ENCODE results near the gene STMND1. TPM values are rescaled to one million over a fixed set of nuclear protein-coding genes. Genes with fewer than 3 reads are reported as not detected.

STMND1 gene
- total and polyA plus RNA-seq, 2 of the 4 experiments (the other 2 are of a cell fraction): not detected

DNA sequence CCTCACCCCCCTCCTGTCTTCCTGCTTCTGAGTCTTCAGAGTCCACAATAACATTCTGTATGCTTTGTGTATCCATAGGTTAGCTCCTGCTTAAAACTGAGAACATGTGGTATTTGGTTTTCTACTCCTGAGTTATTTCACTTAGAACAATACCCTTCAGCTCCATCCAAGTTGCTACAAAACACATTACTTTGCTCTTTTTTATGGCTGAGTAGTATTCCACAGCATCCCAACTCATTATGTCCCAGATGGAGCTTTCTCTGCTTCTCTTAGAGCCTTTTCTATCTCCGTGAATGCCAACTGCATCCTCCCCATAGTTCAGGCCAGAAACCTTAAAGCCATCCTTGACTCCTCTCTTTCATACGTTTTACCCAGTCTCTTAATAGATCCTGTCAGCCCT, 55.8 kb downstream of the STMND1 start:
- no peak for TF ChIP-seq RAD21 (IDR thresholded peaks at IDR 0.05; ENCODE audit: low read length)
- TF ChIP-seq FOS (IDR thresholded peaks at IDR 0.05; ENCODE audit: low read depth, low read length): no peak
- TF ChIP-seq NFE2L2 (IDR thresholded peaks at IDR 0.05; ENCODE audit: low read depth, low read length): no peak
- no peak for TF ChIP-seq MXI1 (IDR thresholded peaks at IDR 0.05; ENCODE audit: borderline replicate concordance, low read depth, low read length)
- TF ChIP-seq, protein P1, sequence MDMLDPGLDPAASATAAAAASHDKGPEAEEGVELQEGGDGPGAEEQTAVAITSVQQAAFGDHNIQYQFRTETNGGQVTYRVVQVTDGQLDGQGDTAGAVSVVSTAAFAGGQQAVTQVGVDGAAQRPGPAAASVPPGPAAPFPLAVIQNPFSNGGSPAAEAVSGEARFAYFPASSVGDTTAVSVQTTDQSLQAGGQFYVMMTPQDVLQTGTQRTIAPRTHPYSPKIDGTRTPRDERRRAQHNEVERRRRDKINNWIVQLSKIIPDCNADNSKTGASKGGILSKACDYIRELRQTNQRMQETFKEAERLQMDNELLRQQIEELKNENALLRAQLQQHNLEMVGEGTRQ (IDR thresholded peaks at IDR 0.05; ENCODE audit: low read depth, low read length): no peak
- TF ChIP-seq BHLHE40 (IDR thresholded peaks at IDR 0.05; ENCODE audit: low read depth, low read length): no peak
- TF ChIP-seq SMC3 (IDR thresholded peaks at IDR 0.05; ENCODE audit: low read depth, low read length): no peak
- TF ChIP-seq RFX5 (IDR thresholded peaks at IDR 0.05; ENCODE audit: low read depth, low read length): no peak
- H3K4me1 ChIP-seq (ENCODE audit: control insufficient read depth, insufficient read depth, low read length): no peaks in the 10 kb centered on the region
- DNase-seq (no peak), ATAC-seq (ENCODE audit: low read depth) (no peak)
- H2BK15ac ChIP-seq (ENCODE audit: low read depth, low read length): no peak overlapping the region
- H3K4me2 ChIP-seq (ENCODE audit: low read depth, low read length): no peak overlapping the region
- POLR2A ChIA-PET (ENCODE audit: unreplicated experiment): no interaction called here
- H2AK9ac ChIP-seq (replicated peaks; ENCODE audit: low read depth, low read length, poor library complexity): no peak overlapping the region
- H3K9ac ChIP-seq (ENCODE audit: low read depth, low read length): no peak overlapping the region
- dilution Hi-C loops (cut with HindIII; ENCODE audit: low sequenced_read_pairs, unreplicated experiment) (no loop called here), in situ Hi-C loops (cut with MboI; ENCODE audit: low sequenced_read_pairs) (loop anchor here (5.0 to 10.0 kb wide), 2 partner anchors 435 to 627 kb away; no protein-coding TSS in a partner anchor), intact Hi-C loops (cut with micrococcal nuclease) (loop anchor here (2.0 to 10.0 kb wide), 3 partner anchors 125 to 1347 kb away; partner anchors contain the start of gene CAP2)
- CTCF ChIA-PET: interaction anchor here (0.5 to 1.4 kb wide), 2 partner anchors 426 to 432 kb away, joined by 3 read pairs; no protein-coding TSS in a partner anchor
- WGBS, 2 experiments (ENCODE audit: extremely low coverage in 2 of 2, insufficient read length in 1 of 2): 63% methylated on average over 1 of the region's 2 CpGs; no CpG with 5 or more reads in 1 of the 2 experiments
- no peak overlapping the region for H3K4ac ChIP-seq (ENCODE audit: low read depth, low read length)
- H4K91ac ChIP-seq (ENCODE audit: insufficient read depth, low read depth, low read length): no peak overlapping the region
- no peak overlapping the region for H4K5ac ChIP-seq (ENCODE audit: low read depth, low read length)
- H2BK20ac ChIP-seq (ENCODE audit: low read depth, low read length): no peak overlapping the region
- H2BK5ac ChIP-seq (ENCODE audit: low read depth, low read length, poor library complexity, severe bottlenecking): no peak overlapping the region
- H3K36me3 ChIP-seq (ENCODE audit: control insufficient read depth, insufficient read depth, low read length): no peaks in the 10 kb centered on the region
- no peak overlapping the region for H3K27ac ChIP-seq (ENCODE audit: insufficient read depth, low read length)
- peaks cover 7% of the 10 kb centered on the region; the same call in 1 of the 2 replicates for H3K9me3 ChIP-seq (ENCODE audit: control insufficient read depth, insufficient read depth, low read length)
- no peaks in the 10 kb centered on the region for H3K79me1 ChIP-seq (ENCODE audit: low read depth in 1 of 2, low read length in 2 of 2)
- H2BK120ac ChIP-seq (ENCODE audit: low read depth, low read length): no peak overlapping the region
- no peak overlapping the region for H3K4me3 ChIP-seq (ENCODE audit: insufficient read depth, low read depth, low read length)
- H2AFZ ChIP-seq (replicated peaks; ENCODE audit: low read length, poor library complexity): no peak overlapping the region
- H3K18ac ChIP-seq (ENCODE audit: low read depth, low read length): no peak overlapping the region
- no peak overlapping the region for H2AK5ac ChIP-seq (ENCODE audit: low read depth, low read length)
- H3K14ac ChIP-seq (replicated peaks; ENCODE audit: low read depth, low read length): no peak overlapping the region
- H3K9me1 ChIP-seq (ENCODE audit: insufficient read depth, low read length): no peaks in the 10 kb centered on the region
- H3K56ac ChIP-seq (ENCODE audit: extremely low read depth, insufficient read depth, low read length): no peak overlapping the region
- H4K20me1 ChIP-seq (ENCODE audit: insufficient read depth, low read length): no peaks in the 10 kb centered on the region
- H3K23ac ChIP-seq (ENCODE audit: low read depth, low read length): no peak overlapping the region
- no peak overlapping the region for H4K8ac ChIP-seq (ENCODE audit: low read depth in 2 of 2, low read length in 2 of 2)
- H3K27me3 ChIP-seq (ENCODE audit: control insufficient read depth, insufficient read depth, low read length): peaks cover 16% of the 10 kb centered on the region
- BruUV-seq (replicated peaks): no TSS peak

Measured in IMR-90 (cell line).